ENCODE data around the gene CIDEB. TPM values are rescaled to one million over a fixed set of nuclear protein-coding genes. Genes with fewer than 3 reads are reported as not detected.
A peak's percentile ranks its signal among the peaks of the same experiment; 100 is the strongest.

CIDEB gene
- total and polyA plus RNA-seq, 2 of the 13 experiments (the other 11 are each of a cell fraction or from before 2014, with no cell fraction given) = 35.8 to 110 TPM

GRCh38 chr14:24255931-24256711 is 51.7 kb downstream of the CIDEB start (continued):
- TF ChIP-seq, protein P1, sequence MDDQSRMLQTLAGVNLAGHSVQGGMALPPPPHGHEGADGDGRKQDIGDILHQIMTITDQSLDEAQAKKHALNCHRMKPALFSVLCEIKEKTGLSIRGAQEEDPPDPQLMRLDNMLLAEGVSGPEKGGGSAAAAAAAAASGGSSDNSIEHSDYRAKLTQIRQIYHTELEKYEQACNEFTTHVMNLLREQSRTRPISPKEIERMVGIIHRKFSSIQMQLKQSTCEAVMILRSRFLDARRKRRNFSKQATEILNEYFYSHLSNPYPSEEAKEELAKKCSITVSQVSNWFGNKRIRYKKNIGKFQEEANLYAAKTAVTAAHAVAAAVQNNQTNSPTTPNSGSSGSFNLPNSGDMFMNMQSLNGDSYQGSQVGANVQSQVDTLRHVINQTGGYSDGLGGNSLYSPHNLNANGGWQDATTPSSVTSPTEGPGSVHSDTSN (CRISPR knock-in tag; IDR thresholded peaks at IDR 0.05; ENCODE audit: borderline replicate concordance) = no peak
- peak; percentile 72; the same call in 1 of the 2 replicates for TF ChIP-seq ZSCAN31 (CRISPR knock-in tag; IDR thresholded peaks at IDR 0.05; ENCODE audit: low read depth)
- TF ChIP-seq ZNF230 (CRISPR knock-in tag; IDR thresholded peaks at IDR 0.05) = no peak
- no peak for TF ChIP-seq NFAT5 (CRISPR knock-in tag; IDR thresholded peaks at IDR 0.05)
- TF ChIP-seq, protein P2, sequence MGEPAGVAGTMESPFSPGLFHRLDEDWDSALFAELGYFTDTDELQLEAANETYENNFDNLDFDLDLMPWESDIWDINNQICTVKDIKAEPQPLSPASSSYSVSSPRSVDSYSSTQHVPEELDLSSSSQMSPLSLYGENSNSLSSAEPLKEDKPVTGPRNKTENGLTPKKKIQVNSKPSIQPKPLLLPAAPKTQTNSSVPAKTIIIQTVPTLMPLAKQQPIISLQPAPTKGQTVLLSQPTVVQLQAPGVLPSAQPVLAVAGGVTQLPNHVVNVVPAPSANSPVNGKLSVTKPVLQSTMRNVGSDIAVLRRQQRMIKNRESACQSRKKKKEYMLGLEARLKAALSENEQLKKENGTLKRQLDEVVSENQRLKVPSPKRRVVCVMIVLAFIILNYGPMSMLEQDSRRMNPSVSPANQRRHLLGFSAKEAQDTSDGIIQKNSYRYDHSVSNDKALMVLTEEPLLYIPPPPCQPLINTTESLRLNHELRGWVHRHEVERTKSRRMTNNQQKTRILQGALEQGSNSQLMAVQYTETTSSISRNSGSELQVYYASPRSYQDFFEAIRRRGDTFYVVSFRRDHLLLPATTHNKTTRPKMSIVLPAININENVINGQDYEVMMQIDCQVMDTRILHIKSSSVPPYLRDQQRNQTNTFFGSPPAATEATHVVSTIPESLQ (CRISPR knock-in tag; conservative IDR thresholded peaks at IDR 0.05) = no peak
- peak; percentile 88 for TF ChIP-seq NR2F6 (IDR thresholded peaks at IDR 0.05)
- peak; percentile 77 for TF ChIP-seq NR2F6 (CRISPR knock-in tag; IDR thresholded peaks at IDR 0.05)
- peak; percentile 49 for TF ChIP-seq TOPORS (CRISPR knock-in tag; IDR thresholded peaks at IDR 0.05)
- TF ChIP-seq, protein P3, sequence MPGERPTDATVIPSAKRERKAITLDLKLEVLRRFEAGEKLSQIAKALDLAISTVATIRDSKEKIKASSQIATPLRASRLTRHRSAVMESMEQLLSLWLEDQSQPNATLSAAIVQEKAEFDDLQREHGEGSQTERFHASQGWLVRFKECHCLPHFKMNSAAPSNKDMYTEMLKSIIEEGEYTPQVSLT (CRISPR knock-in tag; IDR thresholded peaks at IDR 0.05; ENCODE audit: borderline replicate concordance, low read depth) = no peak
- no peak for TF ChIP-seq PPARG (CRISPR knock-in tag; conservative IDR thresholded peaks at IDR 0.05)
- TF ChIP-seq ISL2 (CRISPR knock-in tag; IDR thresholded peaks at IDR 0.05) = no peak
- no peak for TF ChIP-seq MAZ (IDR thresholded peaks at IDR 0.05; ENCODE audit: borderline replicate concordance, low read depth, low read length)
- TF ChIP-seq MAZ (CRISPR knock-in tag; IDR thresholded peaks at IDR 0.05; ENCODE audit: low read depth) = peak; percentile 78
- no peak; the same call in 1 of the 2 replicates for TF ChIP-seq ZNF274 (CRISPR knock-in tag; IDR thresholded peaks at IDR 0.05)
- TF ChIP-seq SP2 (CRISPR knock-in tag; IDR thresholded peaks at IDR 0.05) = no peak
- 0 out of 2 replicates have a peak, but pooled peaks have one; percentile 74 for TF ChIP-seq ZNF431 (CRISPR knock-in tag; IDR thresholded peaks at IDR 0.05; ENCODE audit: borderline replicate concordance, low read depth)
- TF ChIP-seq TFDP1 (CRISPR knock-in tag; IDR thresholded peaks at IDR 0.05; ENCODE audit: borderline replicate concordance) = no peak
- peak; percentile 90; the same call in 1 of the 2 replicates for TF ChIP-seq REPIN1 (CRISPR knock-in tag; IDR thresholded peaks at IDR 0.05; ENCODE audit: borderline replicate concordance, low read depth)
- no peak for TF ChIP-seq HNRNPL (IDR thresholded peaks at IDR 0.05; ENCODE audit: low read depth, low read length)
- no peak for TF ChIP-seq MEF2D (CRISPR knock-in tag; IDR thresholded peaks at IDR 0.05)

Data from HepG2 (cell line).